HepG2 (cell line): ENCODE results near the gene PAK6. TPM values are rescaled to one million over a fixed set of nuclear protein-coding genes. Genes with fewer than 3 reads are reported as not detected.

Experiments
- ATAC-seq: fragments of 200-7000 bp; cut with Tn5 transposase; 3 replicates; pipeline ENCODE4 v1.9.1; 2020; ENCODE audit warnings: mild to moderate bottlenecking, moderate library complexity
- BruUV-seq: library from RNA; stranded (reverse); fragments of 400-500 nt; replicated peaks from 2 replicates; lab custom pipeline; 2021; lab: Mats Ljungman, UMichigan
- CTCF ChIA-PET: fragments of 300-600 bp; formaldehyde crosslinking; extraction: SDS; loops from one replicate; lab custom pipeline; 2021; ENCODE audit warnings: low total read pairs, inconsistent platforms, low intra/inter-chr PET ratio; lab: Yijun Ruan, JAX
- POLR2A ChIA-PET: fragments of 350-600 bp; sonication (Branson Sonifier 250); formaldehyde crosslinking; loops from one replicate; lab custom pipeline; 2020; ENCODE audit warnings: antibody characterized with exemption, inconsistent platforms; lab: Yijun Ruan, JAX
- DNase-seq: peaks from one replicate; pipeline ENCODE4 v3.0.0-alpha.2; 2015; ENCODE audit warnings: low spot score
- FAIRE-seq: peaks from 3 replicates; lab custom pipeline; 2011; peaks lifted over from hg19 to GRCh38; lab: Jason Lieb, UNC
- H2AFZ ChIP-seq: one replicate; pipeline ENCODE4 v1.6.1; 2011; ENCODE audit warnings: low read length, inconsistent platforms
- H3K27ac ChIP-seq: fragments of 300-600 bp; 3 replicates; pipeline ENCODE4 v1.8.0; 2011; ENCODE audit warnings: mixed run types, mild to moderate bottlenecking, mixed read lengths, low read length, inconsistent platforms; ENCODE audit not compliant: insufficient read depth; ENCODE audit errors: extremely low read length
- H3K27me3 ChIP-seq, 2 experiments: fragments of 200-600 bp in 1 of 2; 2 replicates in 1 of 2; 3 replicates in 1 of 2; pipeline versions ENCODE4 v1.6.0 to v1.8.0; 2011; ENCODE audit warnings: low read length in 2 of 2, mild to moderate bottlenecking in 2 of 2, moderate library complexity in 2 of 2, inconsistent platforms in 1 of 2; ENCODE audit not compliant: insufficient read depth in 2 of 2, control insufficient read depth in 1 of 2
- H3K36me3 ChIP-seq, 2 experiments: fragments of 200-600 bp in 1 of 2; replicated peaks in 1 of 2; 2 replicates in 1 of 2; 3 replicates in 1 of 2; pipeline versions ENCODE4 v1.5.1 to v1.8.0; 2011; ENCODE audit warnings: low read length in 2 of 2, inconsistent platforms in 1 of 2; ENCODE audit not compliant: insufficient read depth in 2 of 2, control insufficient read depth in 1 of 2
- H3K4me1 ChIP-seq: 2 replicates; pipeline ENCODE4 v1.5.1; 2012; ENCODE audit warnings: low read length, inconsistent platforms; ENCODE audit not compliant: insufficient read depth
- H3K4me2 ChIP-seq: 2 replicates; pipeline ENCODE4 v1.6.0; 2011; ENCODE audit warnings: low read depth, low read length, inconsistent platforms
- H3K4me3 ChIP-seq, 3 experiments: fragments of 200-600 bp in 1 of 3; sonication (generic), shearing (Covaris generic) in 1 of 3; replicated peaks in 1 of 3; 2 replicates each; pipeline ENCODE4 v1.5.1; 2011 to 2016; ENCODE audit warnings: low read length in 3 of 3, inconsistent platforms in 2 of 3, low read depth in 2 of 3, mild to moderate bottlenecking in 2 of 3, control low read depth in 1 of 3, mixed read lengths in 1 of 3; ENCODE audit not compliant: insufficient read depth in 1 of 3
- H3K79me2 ChIP-seq: one replicate; pipeline ENCODE4 v1.6.1; 2011; ENCODE audit warnings: low read length, inconsistent platforms; ENCODE audit not compliant: insufficient read depth
- H3K9ac ChIP-seq: 2 replicates; pipeline ENCODE4 v1.6.0; 2011; ENCODE audit warnings: mild to moderate bottlenecking, low read depth, low read length, inconsistent platforms; ENCODE audit not compliant: insufficient read depth
- H3K9me3 ChIP-seq: 2 replicates; pipeline ENCODE4 v1.5.1; 2012; ENCODE audit warnings: mild to moderate bottlenecking, low read length
- H4K20me1 ChIP-seq: 2 replicates; pipeline ENCODE4 v1.6.0; 2011; ENCODE audit warnings: inconsistent platforms, mild to moderate bottlenecking, low read length, moderate library complexity; ENCODE audit not compliant: insufficient read depth
- CBX5 ChIP-seq: sonication (generic); formaldehyde crosslinking; IDR thresholded peaks from 2 replicates; pipeline ENCODE4 v1.4.0; 2020; ENCODE audit warnings: missing genetic modification reagents, borderline replicate concordance
- EEA1 ChIP-seq: sonication (generic); formaldehyde crosslinking; IDR thresholded peaks from 2 replicates; pipeline ENCODE4 v1.5.1; 2020; ENCODE audit warnings: mild to moderate bottlenecking, missing genetic modification reagents, borderline replicate concordance
- ESRRA ChIP-seq: sonication (generic); formaldehyde crosslinking; IDR thresholded peaks from 2 replicates; pipeline ENCODE4 v1.5.1; 2020; ENCODE audit warnings: mild to moderate bottlenecking, low read depth, missing genetic modification reagents
- FLYWCH1 ChIP-seq: sonication (generic); formaldehyde crosslinking; IDR thresholded peaks from 2 replicates; pipeline ENCODE4 v1.8.1; 2023; ENCODE audit warnings: mild to moderate bottlenecking, missing genetic modification reagents
- HNRNPUL1 ChIP-seq: fragments of 200-400 bp; formaldehyde crosslinking; IDR thresholded peaks from 2 replicates; pipeline ENCODE4 v1.6.1; 2017; ENCODE audit warnings: low read depth, mild to moderate bottlenecking, low read length, moderate library complexity
- KDM6A ChIP-seq: IDR thresholded peaks from 2 replicates; pipeline ENCODE4 v1.6.1; 2016; ENCODE audit warnings: low read depth
- MATR3 ChIP-seq: sonication (generic); formaldehyde crosslinking; IDR thresholded peaks from 2 replicates; pipeline ENCODE4 v1.4.0; 2020; ENCODE audit warnings: missing genetic modification reagents
- NFE2L2 ChIP-seq: fragments of 150-350 bp; IDR thresholded peaks from 2 replicates; pipeline ENCODE4 v1.6.1; 2014; ENCODE audit warnings: low read length
- NFRKB ChIP-seq: fragments of 450-650 bp; IDR thresholded peaks from 2 replicates; pipeline ENCODE4 v1.6.1; 2017
- PITX1 ChIP-seq: sonication (generic); formaldehyde crosslinking; IDR thresholded peaks from 2 replicates; pipeline ENCODE4 v1.5.1; 2020; ENCODE audit warnings: mild to moderate bottlenecking, missing genetic modification reagents
- POLR2A ChIP-seq, 2 experiments: IDR thresholded peaks; 2 replicates each; pipeline ENCODE4 v1.6.1; 2011; ENCODE audit warnings: low read depth in 2 of 2, low read length in 2 of 2, mild to moderate bottlenecking in 1 of 2, moderate library complexity in 1 of 2; ENCODE audit not compliant: insufficient read depth in 1 of 2
- RFXAP ChIP-seq: sonication (generic); formaldehyde crosslinking; IDR thresholded peaks from 2 replicates; pipeline ENCODE4 v1.4.0; 2020; ENCODE audit warnings: missing genetic modification reagents, borderline replicate concordance
- ZBTB7A ChIP-seq: sonication (generic); formaldehyde crosslinking; IDR thresholded peaks from 2 replicates; pipeline ENCODE4 v1.8.0; 2022; ENCODE audit warnings: mild to moderate bottlenecking, missing genetic modification reagents
- ZFP90 ChIP-seq: sonication (generic); formaldehyde crosslinking; IDR thresholded peaks from 2 replicates; pipeline ENCODE4 v1.8.0; 2022; ENCODE audit warnings: missing genetic modification reagents, mild to moderate bottlenecking, inconsistent platforms, borderline replicate concordance
- ZNF615 ChIP-seq: sonication (generic); formaldehyde crosslinking; IDR thresholded peaks from 2 replicates; pipeline ENCODE4 v1.5.0; 2020; ENCODE audit warnings: mild to moderate bottlenecking, missing genetic modification reagents, borderline replicate concordance
- ZNF724P ChIP-seq: sonication (generic); formaldehyde crosslinking; IDR thresholded peaks from 2 replicates; pipeline ENCODE4 v1.8.0; 2022; ENCODE audit warnings: missing genetic modification reagents, borderline replicate concordance
- ZSCAN29 ChIP-seq: sonication (generic); formaldehyde crosslinking; conservative IDR thresholded peaks from 2 replicates; pipeline ENCODE4 v1.4.0; 2020; ENCODE audit warnings: mild to moderate bottlenecking, missing genetic modification reagents
- WGBS: methylation state at CpG from one replicate; pipeline ENCODE4 v1.1.6; 2017; ENCODE audit warnings: low lambda C conversion rate; 5-methylcytosine and 5-hydroxymethylcytosine counted together
- in situ Hi-C: cut with HindIII; loops from 2 replicates; pipeline ENCODE4 v1.10.0; 2017; ENCODE audit warnings: low pct_unique_long_range_greater_than_20kb; ENCODE audit not compliant: extremely low pct_ligation_motif_present
- intact Hi-C: fragments of 100-400 bp; cut with micrococcal nuclease; formaldehyde crosslinking; loops from one replicate; pipeline ENCODE4 v1.10.0; 2022; ENCODE audit not compliant: unreplicated experiment
- polyA plus RNA-seq, 8 experiments: library from polyadenylated mRNA; depleted of rRNA in 3 of 8; stranded (reverse) in 7 of 8; unstranded in 1 of 8; fragments of >200 nt; fragmentation: Illumina TruSeq in 4 of 8; extraction: Trizol in 4 of 8; gene quantifications; 2 replicates each; pipeline versions ENCODE4 v1.2.1 to v1.2.3, GENCODE V29; 2011 to 2016; ENCODE audit warnings: low read depth in 4 of 8, missing spikeins in 1 of 8, mixed read lengths in 1 of 8; ENCODE audit not compliant: insufficient read depth in 1 of 8
- total RNA-seq, 5 experiments: library from RNA; depleted of rRNA; stranded (reverse); fragments of >200 nt; fragmentation: Illumina TruSeq; extraction: Trizol; gene quantifications; 2 replicates each; pipeline ENCODE4 v1.2.3, GENCODE V29; 2016; ENCODE audit warnings: low read depth in 1 of 5
- TF ChIP-seq, protein P1 (sequence below): sonication (generic); formaldehyde crosslinking; IDR thresholded peaks from 2 replicates; pipeline ENCODE4 v1.5.0; 2020; ENCODE audit warnings: mild to moderate bottlenecking, low read depth, missing genetic modification reagents, borderline replicate concordance
- TF ChIP-seq, protein P2 (sequence below): sonication (generic); formaldehyde crosslinking; IDR thresholded peaks from 2 replicates; pipeline ENCODE4 v1.8.1; 2023; ENCODE audit warnings: mild to moderate bottlenecking, missing genetic modification reagents

The PAK6 gene
- total and polyA plus RNA-seq, 2 of the 13 experiments (the other 11 are each of a cell fraction or from before 2014, with no cell fraction given): 0.07 TPM; not detected in 1

DNA sequence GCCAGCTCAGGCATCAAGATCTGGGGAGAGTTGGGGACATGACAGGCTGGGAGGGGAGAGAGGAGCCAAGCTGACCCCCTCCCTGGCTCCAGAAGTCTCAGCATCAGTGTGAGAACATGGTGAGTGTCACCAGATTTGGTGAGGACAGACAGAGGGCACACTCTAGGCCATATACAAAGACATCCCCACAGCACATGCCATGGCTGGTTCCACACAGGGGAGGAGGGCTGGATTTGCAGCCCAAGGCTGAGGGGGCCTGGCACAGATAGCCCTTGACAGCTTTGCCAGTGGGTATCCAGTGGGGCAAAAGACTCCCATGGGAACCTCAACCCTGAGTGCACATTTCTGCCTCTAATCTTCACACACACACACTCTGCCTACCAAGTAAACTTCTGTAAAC is 54.1 kb downstream of the PAK6 start (continued):
- TF ChIP-seq KDM6A (CRISPR knock-in tag): no peak

DNA sequence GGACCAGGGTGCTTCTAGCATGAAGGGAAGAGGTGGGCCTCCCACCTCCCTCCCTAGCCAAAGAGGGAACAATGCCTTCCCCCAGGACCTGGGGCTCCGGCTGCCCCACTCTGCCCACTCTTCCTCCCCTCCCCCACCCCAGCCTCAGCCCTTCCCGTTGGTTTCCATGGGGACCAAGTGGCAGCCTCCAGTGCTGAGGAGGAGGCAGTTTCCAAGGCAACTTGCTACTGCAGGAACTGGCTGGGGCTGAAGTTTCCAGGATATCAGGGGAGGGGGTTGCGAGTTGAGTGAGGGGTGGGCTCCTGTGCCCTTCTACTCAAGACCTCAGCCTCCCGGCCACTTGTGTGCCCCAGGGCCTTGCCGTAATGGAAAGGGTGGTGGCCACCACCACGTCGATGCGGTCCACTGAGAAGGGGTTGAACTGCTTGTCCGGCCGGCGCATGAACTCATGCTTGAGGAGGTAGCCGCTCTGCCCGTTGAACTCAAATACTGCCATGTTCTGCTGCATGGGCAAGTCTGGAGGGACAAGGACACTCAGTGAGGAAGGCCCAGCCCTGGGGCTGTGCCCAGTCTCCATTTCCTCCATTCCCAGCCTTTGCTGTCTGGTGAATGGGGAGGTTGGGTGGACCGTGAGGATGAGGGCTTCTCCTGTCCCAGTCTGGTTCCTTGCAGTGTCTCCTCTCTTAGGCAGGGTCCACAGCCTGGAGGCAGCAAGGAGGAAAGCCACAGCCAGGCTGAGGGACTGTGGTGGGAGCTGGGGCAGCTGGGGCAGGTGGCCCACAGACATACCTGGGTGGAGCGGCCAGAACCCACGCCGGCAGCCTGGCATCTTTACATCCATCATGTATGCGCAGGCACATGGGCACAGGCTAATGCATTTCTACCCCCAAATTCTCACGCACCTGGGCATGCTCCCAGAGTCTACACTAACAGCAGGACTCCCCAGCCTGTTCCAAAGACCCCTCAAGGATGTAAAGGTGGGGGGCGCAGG is 55.3 kb downstream of the PAK6 start:
- peaks cover 24 to 97% of the 10 kb centered on the region in 2 experiments for H3K27me3 ChIP-seq
- no peak overlapping the region for H3K4me3 ChIP-seq
- H3K36me3 ChIP-seq: no peaks in the 10 kb centered on the region
- no peaks in the 10 kb centered on the region for H3K9me3 ChIP-seq
- H3K4me2 ChIP-seq: no peak overlapping the region
- no peaks in the 10 kb centered on the region for H4K20me1 ChIP-seq
- H3K27ac ChIP-seq: no peak overlapping the region
- ATAC-seq: no peak
- in situ Hi-C loops: no loop called here
- ChIA-PET CTCF (no interaction called here), POLR2A (no interaction called here)
- H2AFZ ChIP-seq: no peak overlapping the region
- H3K79me2 ChIP-seq: no peaks in the 10 kb centered on the region
- no peak for FAIRE-seq
- intact Hi-C loops: no loop called here
- peaks cover 10% of the 10 kb centered on the region; the same call in 1 of the 2 replicates for H3K4me1 ChIP-seq
- no peak for DNase-seq
- BruUV-seq: no TSS peak
- 24% methylated on average over 9 of the region's 20 CpGs for WGBS
- H3K9ac ChIP-seq: no peak overlapping the region
- no peak for TF ChIP-seq NFRKB
- no peak for TF ChIP-seq POLR2A (IDR thresholded peaks at IDR 0.05; ENCODE audit: insufficient read depth in 1 of 2, low read depth in 2 of 2, low read length in 2 of 2)
- TF ChIP-seq CBX5 (CRISPR knock-in tag): no peak
- no peak for TF ChIP-seq FLYWCH1 (CRISPR knock-in tag)
- no peak for TF ChIP-seq ZFP90 (CRISPR knock-in tag)
- TF ChIP-seq EEA1 (CRISPR knock-in tag): no peak
- no peak for TF ChIP-seq ZSCAN29 (CRISPR knock-in tag)
- no peak for TF ChIP-seq PITX1 (CRISPR knock-in tag)
- no peak for TF ChIP-seq ZNF615 (CRISPR knock-in tag)
- no peak for TF ChIP-seq RFXAP (CRISPR knock-in tag)
- TF ChIP-seq MATR3 (CRISPR knock-in tag): no peak
- TF ChIP-seq, protein P1, sequence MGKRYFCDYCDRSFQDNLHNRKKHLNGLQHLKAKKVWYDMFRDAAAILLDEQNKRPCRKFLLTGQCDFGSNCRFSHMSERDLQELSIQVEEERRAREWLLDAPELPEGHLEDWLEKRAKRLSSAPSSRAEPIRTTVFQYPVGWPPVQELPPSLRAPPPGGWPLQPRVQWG (CRISPR knock-in tag): no peak
- TF ChIP-seq ZNF724P (CRISPR knock-in tag): no peak
- TF ChIP-seq, protein P2, sequence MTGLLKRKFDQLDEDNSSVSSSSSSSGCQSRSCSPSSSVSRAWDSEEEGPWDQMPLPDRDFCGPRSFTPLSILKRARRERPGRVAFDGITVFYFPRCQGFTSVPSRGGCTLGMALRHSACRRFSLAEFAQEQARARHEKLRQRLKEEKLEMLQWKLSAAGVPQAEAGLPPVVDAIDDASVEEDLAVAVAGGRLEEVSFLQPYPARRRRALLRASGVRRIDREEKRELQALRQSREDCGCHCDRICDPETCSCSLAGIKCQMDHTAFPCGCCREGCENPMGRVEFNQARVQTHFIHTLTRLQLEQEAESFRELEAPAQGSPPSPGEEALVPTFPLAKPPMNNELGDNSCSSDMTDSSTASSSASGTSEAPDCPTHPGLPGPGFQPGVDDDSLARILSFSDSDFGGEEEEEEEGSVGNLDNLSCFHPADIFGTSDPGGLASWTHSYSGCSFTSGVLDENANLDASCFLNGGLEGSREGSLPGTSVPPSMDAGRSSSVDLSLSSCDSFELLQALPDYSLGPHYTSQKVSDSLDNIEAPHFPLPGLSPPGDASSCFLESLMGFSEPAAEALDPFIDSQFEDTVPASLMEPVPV (CRISPR knock-in tag): no peak
- TF ChIP-seq NFE2L2: no peak
- no peak for TF ChIP-seq ZBTB7A (CRISPR knock-in tag)
- TF ChIP-seq HNRNPUL1: no peak
- no peak for TF ChIP-seq ESRRA (CRISPR knock-in tag)
